ENCODE measurements around the gene DYNC2H1.

- TF ChIP-seq EZH2 (IDR thresholded peaks at IDR 0.05; ENCODE audit: insufficient read depth, low read length): no peak
- TF ChIP-seq CTCF (IDR thresholded peaks at IDR 0.05; ENCODE audit: insufficient read depth, low read depth, low read length): no peak
Measured at GRCh38 chr11:103453126-103453525, 343.9 kb downstream of the DYNC2H1 start.
